GM13976 (cell line): ENCODE data around the gene CD27.
"Not testable (repeated sequence)": the region's sequence is repeated elsewhere in the genome, so short reads cannot be mapped to it uniquely, and the experiment has no call there.

ENCODE experiments used
- DNase-seq: peaks from one replicate; pipeline ENCODE4 v3.0.0; 2012; ENCODE audit warnings: low spot score
- in situ Hi-C: fragments of 300-500 bp; cut with MboI; formaldehyde crosslinking; loops from one replicate; pipeline ENCODE4 v1.12.0; 2022; ENCODE audit warnings: low sequenced_read_pairs, mixed read lengths, inconsistent platforms; ENCODE audit not compliant: unreplicated experiment
- TF ChIP-seq, protein P1 (sequence below): IDR thresholded peaks from 2 replicates; pipeline ENCODE4 v1.5.1; 2012; ENCODE audit warnings: borderline replicate concordance, mild to moderate bottlenecking; ENCODE audit not compliant: insufficient read depth; ENCODE audit errors: extremely low read depth, missing control alignments, control extremely low read depth

CD27 gene

DNA sequence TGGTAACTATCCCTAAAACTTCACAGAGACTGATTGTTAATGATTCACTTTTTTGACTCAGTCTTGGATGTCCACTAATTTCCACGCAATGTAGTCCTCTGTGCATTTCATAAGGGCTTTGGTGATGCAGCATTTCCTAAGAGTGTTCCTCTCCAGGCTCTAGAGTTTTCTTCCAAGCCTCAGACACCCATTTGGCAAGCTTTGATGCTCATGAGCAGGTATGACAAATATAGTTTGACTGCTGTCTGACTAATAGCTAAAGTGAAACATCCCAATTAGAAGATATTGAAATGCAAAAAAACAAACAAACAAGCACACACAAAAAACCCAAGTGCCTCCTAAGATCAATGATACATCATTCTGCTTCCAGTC lies 27.2 kb downstream of the CD27 start:
- in situ Hi-C loops, result no loop called here
- TF ChIP-seq, protein P1, sequence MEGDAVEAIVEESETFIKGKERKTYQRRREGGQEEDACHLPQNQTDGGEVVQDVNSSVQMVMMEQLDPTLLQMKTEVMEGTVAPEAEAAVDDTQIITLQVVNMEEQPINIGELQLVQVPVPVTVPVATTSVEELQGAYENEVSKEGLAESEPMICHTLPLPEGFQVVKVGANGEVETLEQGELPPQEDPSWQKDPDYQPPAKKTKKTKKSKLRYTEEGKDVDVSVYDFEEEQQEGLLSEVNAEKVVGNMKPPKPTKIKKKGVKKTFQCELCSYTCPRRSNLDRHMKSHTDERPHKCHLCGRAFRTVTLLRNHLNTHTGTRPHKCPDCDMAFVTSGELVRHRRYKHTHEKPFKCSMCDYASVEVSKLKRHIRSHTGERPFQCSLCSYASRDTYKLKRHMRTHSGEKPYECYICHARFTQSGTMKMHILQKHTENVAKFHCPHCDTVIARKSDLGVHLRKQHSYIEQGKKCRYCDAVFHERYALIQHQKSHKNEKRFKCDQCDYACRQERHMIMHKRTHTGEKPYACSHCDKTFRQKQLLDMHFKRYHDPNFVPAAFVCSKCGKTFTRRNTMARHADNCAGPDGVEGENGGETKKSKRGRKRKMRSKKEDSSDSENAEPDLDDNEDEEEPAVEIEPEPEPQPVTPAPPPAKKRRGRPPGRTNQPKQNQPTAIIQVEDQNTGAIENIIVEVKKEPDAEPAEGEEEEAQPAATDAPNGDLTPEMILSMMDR, result no peak
- no peak for DNase-seq

GRCh38 chr12:6472491-6472890 lies 27.7 kb downstream of the CD27 start:
- no peak for DNase-seq
- TF ChIP-seq, protein P1, result no peak
- in situ Hi-C loops, result no loop called here

DNA sequence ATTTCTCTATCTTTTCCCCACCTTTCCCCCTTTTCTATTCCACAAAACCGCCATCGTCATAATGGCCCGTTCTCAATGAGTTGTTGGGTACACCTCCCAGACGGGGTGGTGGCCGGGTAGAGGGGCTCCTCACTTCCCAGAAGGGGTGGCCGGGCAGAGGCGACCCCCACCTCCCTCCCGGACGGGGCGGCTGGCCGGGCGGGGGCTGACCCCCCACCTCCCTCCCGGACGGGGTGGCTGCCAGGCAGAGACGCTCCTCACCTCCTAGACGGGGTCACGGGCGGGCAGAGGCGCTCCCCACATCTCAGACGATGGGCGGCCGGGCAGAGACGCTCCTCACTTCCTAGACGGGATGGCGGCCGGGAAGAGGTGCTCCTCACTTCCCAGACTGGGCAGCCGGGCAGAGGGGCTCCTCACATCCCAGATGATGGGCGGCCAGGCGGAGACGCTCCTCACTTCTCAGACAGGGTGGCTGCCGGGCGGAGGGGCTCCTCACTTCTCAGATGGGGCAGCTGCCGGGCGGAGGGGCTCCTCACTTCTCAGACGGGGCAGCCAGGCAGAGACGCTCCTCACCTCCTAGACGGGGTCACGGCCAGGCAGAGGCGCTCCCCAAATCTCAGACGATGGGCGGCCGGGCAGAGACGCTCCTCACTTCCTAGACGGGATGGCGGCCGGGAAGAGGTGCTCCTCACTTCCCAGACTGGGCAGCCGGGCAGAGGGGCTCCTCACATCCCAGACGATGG lies 30.6 kb downstream of the CD27 start:
- in situ Hi-C loops, DNase-seq: not testable (repeated sequence)

DNA sequence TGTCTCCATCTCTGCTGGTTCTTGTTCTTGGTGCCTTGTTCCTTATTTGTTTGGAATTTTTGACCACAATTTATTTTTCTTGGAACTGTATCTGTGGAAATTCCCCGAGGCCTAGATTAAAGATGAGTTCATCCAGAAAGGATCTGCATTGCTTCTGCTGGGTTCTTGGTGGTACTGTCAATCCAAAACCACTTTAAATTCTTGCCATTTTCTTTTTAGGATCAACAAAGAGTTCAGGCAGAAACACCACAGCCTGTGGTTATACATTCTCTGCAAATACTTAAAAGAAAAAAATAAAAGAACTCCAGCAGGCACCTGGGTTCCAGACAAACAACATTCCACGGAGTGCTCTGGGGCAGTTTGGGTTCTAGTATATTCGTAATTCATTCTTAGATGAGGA lies 31.7 kb downstream of the CD27 start:
- TF ChIP-seq, protein P1, result no peak
- no peak for DNase-seq
- in situ Hi-C loops, result no loop called here

GRCh38 chr12:6477601-6478377 lies 33.0 kb downstream of the CD27 start:
- DNase-seq, in situ Hi-C loops: not testable (repeated sequence)

DNA sequence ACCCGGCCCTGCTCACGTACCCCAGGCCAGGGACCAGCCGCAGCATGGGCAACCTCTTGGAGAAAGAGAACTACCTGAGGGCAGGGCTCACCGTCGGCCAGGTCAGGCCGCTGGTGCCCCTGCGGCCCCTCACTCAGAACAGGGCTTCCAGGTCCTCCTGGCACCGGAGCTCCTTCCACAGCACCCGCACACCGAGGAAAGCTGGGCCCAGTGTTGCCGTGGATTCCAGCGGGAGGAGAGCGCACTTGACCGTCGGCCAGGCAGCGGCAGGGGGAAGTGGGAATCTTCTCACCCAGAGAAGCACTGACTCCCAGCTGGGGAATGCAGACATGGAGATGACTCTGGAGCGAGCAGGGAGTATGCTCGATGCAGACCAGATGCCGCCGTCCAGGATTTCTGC lies 33.7 kb downstream of the CD27 start:
- TF ChIP-seq, protein P1, result no peak
- in situ Hi-C loops, result no loop called here
- no peak for DNase-seq

DNA sequence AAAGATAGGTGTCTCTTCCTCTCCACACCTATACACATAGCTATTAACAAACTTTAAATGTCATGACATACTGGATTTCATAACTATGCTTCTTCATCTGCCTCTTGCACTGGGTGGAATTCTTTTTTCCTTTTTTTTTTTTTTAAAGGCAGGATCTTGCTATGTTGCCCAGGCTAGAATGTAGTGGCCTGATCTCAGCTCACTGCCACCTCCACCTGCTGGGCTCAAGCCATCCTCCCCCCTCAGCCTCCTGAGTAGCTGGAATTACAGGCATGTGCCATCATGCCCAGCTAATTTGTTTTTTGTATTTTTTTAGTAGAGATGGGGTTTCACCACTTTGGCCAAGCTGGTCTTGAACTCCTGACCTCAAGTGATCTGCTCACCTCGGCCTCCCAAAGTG lies 43.5 kb downstream of the CD27 start:
- in situ Hi-C loops, result no loop called here
- TF ChIP-seq, protein P1, result no peak
- no peak for DNase-seq

GRCh38 chr12:6489449-6489848 lies 44.7 kb downstream of the CD27 start:
- DNase-seq, result no peak
- TF ChIP-seq, protein P1, result no peak
- in situ Hi-C loops, result no loop called here

DNA sequence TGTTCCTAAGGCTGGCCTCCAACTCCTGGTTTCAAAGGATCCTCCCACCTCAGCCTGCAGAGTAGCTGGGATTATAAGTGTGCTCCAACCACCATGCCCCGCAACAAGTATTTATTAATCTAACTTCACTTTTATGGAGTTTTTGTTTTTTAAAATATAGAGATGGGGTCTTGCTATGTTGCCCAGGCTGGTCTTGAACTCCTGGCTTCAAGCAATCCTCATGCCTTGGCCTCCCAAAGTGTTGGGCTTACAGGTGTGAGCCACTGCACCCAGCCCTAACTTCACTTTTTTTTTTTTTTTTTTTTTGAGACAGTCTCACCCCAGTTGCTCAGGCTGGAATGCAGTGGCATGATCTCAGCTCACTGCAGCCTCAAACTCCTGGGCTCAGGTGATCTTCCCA lies 45.9 kb downstream of the CD27 start:
- in situ Hi-C loops, DNase-seq: not testable (repeated sequence)
